H1 (cell line): ENCODE results near the gene MGAT5. TPM values are rescaled to one million over a fixed set of nuclear protein-coding genes. Genes with fewer than 3 reads are reported as not detected.

Source experiments
- CTCF ChIA-PET: fragments of 300-600 bp; sonication (Branson Sonifier 250); formaldehyde crosslinking; loops from one replicate; lab custom pipeline; 2021; ENCODE audit not compliant: partially characterized antibody; lab: Charles Lee
- POLR2A ChIA-PET: fragments of 300-600 bp; sonication (Branson Sonifier 250); formaldehyde crosslinking; loops from one replicate; lab custom pipeline; 2021; ENCODE audit warnings: inconsistent platforms; ENCODE audit not compliant: partially characterized antibody; lab: Charles Lee
- DNase-seq, 2 experiments: peaks; one replicate each; pipeline versions ENCODE4 v3.0.0 to v3.0.0-alpha.2; 2010 to 2022; ENCODE audit warnings: low spot score in 2 of 2, low read depth in 1 of 2, mixed read lengths in 1 of 2
- FAIRE-seq: peaks from 2 replicates; lab custom pipeline; 2011; peaks lifted over from hg19 to GRCh38; lab: Jason Lieb, UNC
- H2AFZ ChIP-seq: 2 replicates; pipeline ENCODE4 v1.8.1; 2012; ENCODE audit warnings: low read length, inconsistent platforms
- H2AK5ac ChIP-seq: 2 replicates; pipeline ENCODE4 v1.6.1; 2013; ENCODE audit warnings: low read depth, low read length
- H2BK120ac ChIP-seq: replicated peaks from 2 replicates; pipeline ENCODE3; 2013; ENCODE audit warnings: low read depth, low read length, inconsistent platforms
- H2BK12ac ChIP-seq: 2 replicates; pipeline ENCODE4 v1.6.1; 2013; ENCODE audit warnings: low read depth, low read length
- H2BK15ac ChIP-seq: 2 replicates; pipeline ENCODE4 v1.6.1; 2013; ENCODE audit warnings: low read length
- H2BK20ac ChIP-seq: 2 replicates; pipeline ENCODE4 v1.6.1; 2013; ENCODE audit warnings: low read length
- H2BK5ac ChIP-seq: 2 replicates; pipeline ENCODE4 v1.6.1; 2013; ENCODE audit warnings: low read depth, low read length
- H3K14ac ChIP-seq: 2 replicates; pipeline ENCODE4 v1.6.1; 2013; ENCODE audit warnings: inconsistent platforms; ENCODE audit not compliant: insufficient read length
- H3K18ac ChIP-seq: 2 replicates; pipeline ENCODE4 v1.6.1; 2013; ENCODE audit warnings: low read length; ENCODE audit errors: extremely low read depth
- H3K23ac ChIP-seq: 2 replicates; pipeline ENCODE4 v1.6.1; 2013; ENCODE audit warnings: inconsistent platforms; ENCODE audit not compliant: insufficient read length
- H3K23me2 ChIP-seq: 2 replicates; pipeline ENCODE4 v1.6.1; 2013; ENCODE audit warnings: low read depth, low read length
- H3K27ac ChIP-seq: 2 replicates; pipeline ENCODE4 v1.6.1; 2011; ENCODE audit warnings: low read depth, low read length, inconsistent platforms
- H3K27me3 ChIP-seq, 4 experiments: replicated peaks in 1 of 4; 1 replicate in 1 of 4; 2 replicates in 3 of 4; pipeline versions ENCODE4 v1.6.1 to v1.8.1; 2011 to 2013; ENCODE audit warnings: low read length in 3 of 4, mild to moderate bottlenecking in 3 of 4, inconsistent platforms in 2 of 4, mixed read lengths in 2 of 4, moderate library complexity in 1 of 4; ENCODE audit not compliant: control insufficient read depth in 3 of 4, insufficient read depth in 3 of 4; ENCODE audit errors: extremely low read depth in 1 of 4
- H3K36me3 ChIP-seq, 4 experiments: 2 replicates each; pipeline versions ENCODE4 v1.6.1 to v1.8.1; 2011 to 2013; ENCODE audit warnings: mild to moderate bottlenecking in 4 of 4, low read length in 3 of 4, moderate library complexity in 2 of 4, control low read depth in 1 of 4, inconsistent platforms in 1 of 4; ENCODE audit not compliant: insufficient read depth in 4 of 4, control insufficient read depth in 2 of 4
- H3K4ac ChIP-seq: replicated peaks from 2 replicates; pipeline ENCODE3; 2013; ENCODE audit warnings: low read length, low read depth, mixed read lengths, inconsistent platforms; ENCODE audit not compliant: insufficient read length
- H3K4me1 ChIP-seq, 4 experiments: replicated peaks in 1 of 4; 1 replicate in 1 of 4; 2 replicates in 3 of 4; pipeline versions ENCODE4 v1.6.1 to v1.8.1; 2011 to 2013; ENCODE audit warnings: low read length in 3 of 4, inconsistent platforms in 2 of 4, mixed read lengths in 1 of 4; ENCODE audit not compliant: insufficient read depth in 4 of 4, control insufficient read depth in 3 of 4
- H3K4me2 ChIP-seq, 2 experiments: 2 replicates each; pipeline versions ENCODE4 v1.6.1 to v1.8.1; 2011 to 2013; ENCODE audit warnings: low read depth in 2 of 2, low read length in 2 of 2, control low read depth in 1 of 2, inconsistent platforms in 1 of 2, mild to moderate bottlenecking in 1 of 2; ENCODE audit not compliant: insufficient read depth in 1 of 2
- H3K4me3 ChIP-seq, 4 experiments: fragments of 200-600, 300-600 bp in 1 of 4; sonication (generic), shearing (Covaris generic), sonication (Bioruptor Twin) in 1 of 4; 2 replicates each; pipeline versions ENCODE4 v1.5.1 to v1.8.1; 2011 to 2016; ENCODE audit warnings: low read length in 4 of 4, low read depth in 3 of 4, control low read depth in 2 of 4, inconsistent platforms in 2 of 4, mild to moderate bottlenecking in 2 of 4, mixed read lengths in 1 of 4, moderate library complexity in 1 of 4; ENCODE audit not compliant: insufficient read depth in 2 of 4; ENCODE audit errors: extremely low read depth in 1 of 4
- H3K56ac ChIP-seq: replicated peaks from 2 replicates; pipeline ENCODE3; 2013; ENCODE audit warnings: low read depth, mild to moderate bottlenecking, mixed read lengths, low read length, inconsistent platforms; ENCODE audit not compliant: insufficient read length
- H3K79me1 ChIP-seq: 2 replicates; pipeline ENCODE4 v1.6.1; 2013; ENCODE audit warnings: low read depth, low read length, control low read depth
- H3K79me2 ChIP-seq, 2 experiments: 2 replicates each; pipeline versions ENCODE4 v1.6.1 to v1.8.1; 2012 to 2013; ENCODE audit warnings: low read length in 2 of 2, mild to moderate bottlenecking in 2 of 2, inconsistent platforms in 1 of 2; ENCODE audit not compliant: insufficient read depth in 2 of 2, control insufficient read depth in 1 of 2
- H3K9ac ChIP-seq, 4 experiments: replicated peaks in 1 of 4; 1 replicate in 1 of 4; 2 replicates in 3 of 4; pipeline versions ENCODE4 v1.6.1 to v1.8.1; 2011 to 2013; ENCODE audit warnings: low read depth in 3 of 4, low read length in 3 of 4, control low read depth in 2 of 4, mild to moderate bottlenecking in 2 of 4, moderate library complexity in 2 of 4, inconsistent platforms in 1 of 4; ENCODE audit errors: extremely low read depth in 1 of 4
- H3K9me3 ChIP-seq, 2 experiments: 2 replicates each; pipeline versions ENCODE4 v1.6.1 to v1.8.1; 2012 to 2013; ENCODE audit warnings: mild to moderate bottlenecking in 2 of 2, moderate library complexity in 2 of 2, control low read depth in 1 of 2, inconsistent platforms in 1 of 2, low read depth in 1 of 2, low read length in 1 of 2, mixed read lengths in 1 of 2; ENCODE audit not compliant: insufficient read depth in 2 of 2
- H4K20me1 ChIP-seq, 2 experiments: replicated peaks in 1 of 2; 2 replicates each; pipeline versions ENCODE3 to v1.8.1; 2011 to 2013; ENCODE audit warnings: inconsistent platforms in 2 of 2, low read length in 2 of 2, mild to moderate bottlenecking in 1 of 2; ENCODE audit not compliant: insufficient read depth in 2 of 2, control insufficient read depth in 1 of 2
- H4K5ac ChIP-seq: 2 replicates; pipeline ENCODE4 v1.6.1; 2013; ENCODE audit warnings: low read length, low read depth, mixed read lengths, inconsistent platforms; ENCODE audit not compliant: insufficient read length
- H4K8ac ChIP-seq: 2 replicates; pipeline ENCODE4 v1.8.0; 2013; ENCODE audit warnings: mild to moderate bottlenecking, moderate library complexity, low read length, inconsistent platforms; ENCODE audit not compliant: insufficient read depth; ENCODE audit errors: extremely low read depth
- H4K91ac ChIP-seq: replicated peaks from 2 replicates; pipeline ENCODE3; 2013; ENCODE audit warnings: low read length, mixed read lengths, inconsistent platforms; ENCODE audit not compliant: insufficient read length
- E2F6 ChIP-seq: IDR thresholded peaks from 2 replicates; pipeline ENCODE4 v1.6.1; 2012; ENCODE audit warnings: inconsistent platforms
- GTF2F1 ChIP-seq: IDR thresholded peaks from 2 replicates; pipeline ENCODE4 v1.6.1; 2012; ENCODE audit warnings: low read depth, low read length, improper control_type of control experiment, borderline replicate concordance
- JUN ChIP-seq: IDR thresholded peaks from 2 replicates; pipeline ENCODE4 v1.6.1; 2011; ENCODE audit warnings: low read depth, mild to moderate bottlenecking, improper control_type of control experiment, low read length
- WGBS, 2 experiments: shearing (Covaris generic) in 1 of 2; methylation state at CpG; one replicate each; pipeline versions ENCODE4 v1.1.6 to v1.1.7; 2013 to 2015; ENCODE audit warnings: low lambda C conversion rate in 2 of 2, mixed read lengths in 2 of 2, inconsistent platforms in 1 of 2, low coverage in 1 of 2, missing lambda C conversion rate in 1 of 2; ENCODE audit not compliant: insufficient replicate concordance in 2 of 2, insufficient coverage in 1 of 2, insufficient read length in 1 of 2; ENCODE audit errors: extremely low coverage in 1 of 2, missing lambda C conversion rate in 1 of 2; 5-methylcytosine and 5-hydroxymethylcytosine counted together
- polyA plus RNA-seq, 7 experiments: library from polyadenylated mRNA; depleted of rRNA in 3 of 7; stranded (reverse) in 5 of 7; unstranded in 2 of 7; fragments of >200 nt in 5 of 7; fragments of 200-250 nt in 2 of 7; gene quantifications; 1 replicate in 5 of 7; 2 replicates in 1 of 7; 4 replicates in 1 of 7; pipeline versions ENCODE4 v1.2.1 to v1.2.3, GENCODE V29; 2011 to 2013; ENCODE audit warnings: missing spikeins in 2 of 7, mixed read lengths in 2 of 7
- total RNA-seq: library from RNA; stranded (reverse); fragmentation: NEBNext Ultra II Directional; extraction: Animal tissue kit (Norgen Biotek cat#: 25700); gene quantifications from 2 replicates; pipeline ENCODE4 v1.2.1, GENCODE V29; 2021

The MGAT5 gene
- total and polyA plus RNA-seq, 2 of the 8 experiments (the other 6 are each of a cell fraction or from before 2014, with no cell fraction given): 11.2 to 49.2 TPM

- no peak overlapping the region for H2AFZ ChIP-seq
- no peak overlapping the region for H3K18ac ChIP-seq
- no peak overlapping the region for H3K14ac ChIP-seq
- WGBS, 2 experiments: 91% methylated on average over 3 of the region's 3 CpGs; no CpG with 5 or more reads in 1 of the 2 experiments
- no peak overlapping the region for H2BK12ac ChIP-seq
- H3K23me2 ChIP-seq: no peaks in the 10 kb centered on the region
- no peaks in the 10 kb centered on the region for H4K20me1 ChIP-seq
- 0 out of 2 replicates have a peak, but pooled peaks cover 2% of the 10 kb centered on the region for H3K79me1 ChIP-seq
- no peak overlapping the region for H3K4me3 ChIP-seq
- no peaks in the 10 kb centered on the region for H3K79me2 ChIP-seq
- H3K27me3 ChIP-seq: no peaks in the 10 kb centered on the region
- ChIA-PET POLR2A (no interaction called here), CTCF (no interaction called here)
- H3K4me1 ChIP-seq: peaks cover 0 to 7% (median 2%) of the 10 kb centered on the region in 4 experiments; a peak in 3 of 7 replicates
- no peak overlapping the region for H2AK5ac ChIP-seq
- H3K36me3 ChIP-seq: peaks cover 0 to 4% (median 2%) of the 10 kb centered on the region in 4 experiments; a peak in 1 of 8 replicates
- no peak overlapping the region for H3K4ac ChIP-seq
- H4K8ac ChIP-seq: no peak overlapping the region
- no peak overlapping the region for H3K56ac ChIP-seq
- H2BK120ac ChIP-seq: no peak overlapping the region
- FAIRE-seq (no peak), DNase-seq (no peak)
- no peak overlapping the region for H2BK15ac ChIP-seq
- no peak overlapping the region for H3K27ac ChIP-seq
- H2BK5ac ChIP-seq: no peak overlapping the region
- H3K4me2 ChIP-seq: no peak overlapping the region
- no peak overlapping the region for H4K5ac ChIP-seq
- no peak overlapping the region for H3K23ac ChIP-seq
- H3K9me3 ChIP-seq: no peaks in the 10 kb centered on the region
- no peak overlapping the region for H2BK20ac ChIP-seq
- H3K9ac ChIP-seq: no peak overlapping the region
- no peak overlapping the region for H4K91ac ChIP-seq
- TF ChIP-seq E2F6: no peak
- no peak for TF ChIP-seq JUN
- no peak for TF ChIP-seq GTF2F1
These were observed 67.1 kb downstream of the MGAT5 start for GRCh38 chr2:134320930-134321329.
